ENCODE results near the gene DNAJC16. TPM values are rescaled to one million over a fixed set of nuclear protein-coding genes. Genes with fewer than 3 reads are reported as not detected.

The DNAJC16 gene
- total and polyA plus RNA-seq, 9 of the 15 experiments (the other 6 are each of a cell fraction or from before 2014, with no cell fraction given) = 6.9 to 16.8 (median 12.8) TPM

DNA sequence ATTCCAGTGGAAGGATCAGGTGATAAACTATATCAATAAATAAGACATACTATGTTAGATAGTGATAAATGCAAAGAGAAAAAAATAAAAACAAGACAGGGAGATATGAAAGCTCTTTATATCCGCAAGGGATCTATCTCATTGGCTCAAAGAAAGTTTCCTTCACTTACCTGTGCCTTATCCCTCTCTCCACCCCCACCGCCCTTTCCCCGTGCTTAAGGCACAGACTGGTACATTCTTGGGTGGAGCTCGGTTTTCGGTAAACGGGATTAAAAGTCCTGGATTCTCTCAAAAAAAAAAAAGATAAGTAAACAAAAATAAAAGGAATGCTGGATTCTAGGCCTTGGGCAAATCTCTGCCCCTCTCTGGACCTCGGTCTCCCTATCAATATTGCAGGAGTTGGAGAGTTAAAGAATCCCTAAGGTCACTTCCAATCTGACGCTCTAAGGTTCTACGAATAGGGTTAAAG, 593 bp upstream of the DNAJC16 start:
- no peak overlapping the region for H3K27ac ChIP-seq (ENCODE audit: extremely low read depth, low read depth, low read length)
- DNase-seq (ENCODE audit: extremely low read depth in 1 of 4, low spot score in 3 of 4) = no peak

More for the DNA sequence above, 593 bp upstream of the DNAJC16 start:
- WGBS (ENCODE audit: insufficient coverage, low coverage, missing lambda C conversion rate) = 5% methylated on average over 9 of the region's 9 CpGs
- TF ChIP-seq PHF21A (IDR thresholded peaks at IDR 0.05; ENCODE audit: borderline replicate concordance, low read depth) (peak; percentile 40; the same call in 1 of the 2 replicates), KDM1A (IDR thresholded peaks at IDR 0.05) (peak in 1 of 2 experiments; percentile 6; a peak in 2 of 4 replicates), HDAC6 (IDR thresholded peaks at IDR 0.05; ENCODE audit: low read depth, low read length) (no peak), BACH1 (tag; IDR thresholded peaks at IDR 0.05) (0 out of 2 replicates have a peak, but pooled peaks have one; percentile 19), ARID2 (IDR thresholded peaks at IDR 0.05) (0 out of 2 replicates have a peak, but pooled peaks have one; percentile 14), BDP1 (IDR thresholded peaks at IDR 0.05; ENCODE audit: insufficient read depth, insufficient read length) (no peak), SMARCA5 (IDR thresholded peaks at IDR 0.05) (no peak), PHF20 (IDR thresholded peaks at IDR 0.05; ENCODE audit: partially characterized antibody) (no peak)
- TF ChIP-seq, protein P1, sequence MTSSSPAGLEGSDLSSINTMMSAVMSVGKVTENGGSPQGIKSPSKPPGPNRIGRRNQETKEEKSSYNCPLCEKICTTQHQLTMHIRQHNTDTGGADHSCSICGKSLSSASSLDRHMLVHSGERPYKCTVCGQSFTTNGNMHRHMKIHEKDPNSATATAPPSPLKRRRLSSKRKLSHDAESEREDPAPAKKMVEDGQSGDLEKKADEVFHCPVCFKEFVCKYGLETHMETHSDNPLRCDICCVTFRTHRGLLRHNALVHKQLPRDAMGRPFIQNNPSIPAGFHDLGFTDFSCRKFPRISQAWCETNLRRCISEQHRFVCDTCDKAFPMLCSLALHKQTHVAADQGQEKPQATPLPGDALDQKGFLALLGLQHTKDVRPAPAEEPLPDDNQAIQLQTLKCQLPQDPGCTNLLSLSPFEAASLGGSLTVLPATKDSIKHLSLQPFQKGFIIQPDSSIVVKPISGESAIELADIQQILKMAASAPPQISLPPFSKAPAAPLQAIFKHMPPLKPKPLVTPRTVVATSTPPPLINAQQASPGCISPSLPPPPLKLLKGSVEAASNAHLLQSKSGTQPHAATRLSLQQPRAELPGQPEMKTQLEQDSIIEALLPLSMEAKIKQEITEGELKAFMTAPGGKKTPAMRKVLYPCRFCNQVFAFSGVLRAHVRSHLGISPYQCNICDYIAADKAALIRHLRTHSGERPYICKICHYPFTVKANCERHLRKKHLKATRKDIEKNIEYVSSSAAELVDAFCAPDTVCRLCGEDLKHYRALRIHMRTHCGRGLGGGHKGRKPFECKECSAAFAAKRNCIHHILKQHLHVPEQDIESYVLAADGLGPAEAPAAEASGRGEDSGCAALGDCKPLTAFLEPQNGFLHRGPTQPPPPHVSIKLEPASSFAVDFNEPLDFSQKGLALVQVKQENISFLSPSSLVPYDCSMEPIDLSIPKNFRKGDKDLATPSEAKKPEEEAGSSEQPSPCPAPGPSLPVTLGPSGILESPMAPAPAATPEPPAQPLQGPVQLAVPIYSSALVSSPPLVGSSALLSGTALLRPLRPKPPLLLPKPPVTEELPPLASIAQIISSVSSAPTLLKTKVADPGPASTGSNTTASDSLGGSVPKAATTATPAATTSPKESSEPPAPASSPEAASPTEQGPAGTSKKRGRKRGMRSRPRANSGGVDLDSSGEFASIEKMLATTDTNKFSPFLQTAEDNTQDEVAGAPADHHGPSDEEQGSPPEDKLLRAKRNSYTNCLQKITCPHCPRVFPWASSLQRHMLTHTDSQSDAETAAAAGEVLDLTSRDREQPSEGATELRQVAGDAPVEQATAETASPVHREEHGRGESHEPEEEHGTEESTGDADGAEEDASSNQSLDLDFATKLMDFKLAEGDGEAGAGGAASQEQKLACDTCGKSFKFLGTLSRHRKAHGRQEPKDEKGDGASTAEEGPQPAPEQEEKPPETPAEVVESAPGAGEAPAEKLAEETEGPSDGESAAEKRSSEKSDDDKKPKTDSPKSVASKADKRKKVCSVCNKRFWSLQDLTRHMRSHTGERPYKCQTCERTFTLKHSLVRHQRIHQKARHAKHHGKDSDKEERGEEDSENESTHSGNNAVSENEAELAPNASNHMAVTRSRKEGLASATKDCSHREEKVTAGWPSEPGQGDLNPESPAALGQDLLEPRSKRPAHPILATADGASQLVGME (CRISPR knock-in tag; IDR thresholded peaks at IDR 0.05) = no peak
- TF ChIP-seq, protein P2, sequence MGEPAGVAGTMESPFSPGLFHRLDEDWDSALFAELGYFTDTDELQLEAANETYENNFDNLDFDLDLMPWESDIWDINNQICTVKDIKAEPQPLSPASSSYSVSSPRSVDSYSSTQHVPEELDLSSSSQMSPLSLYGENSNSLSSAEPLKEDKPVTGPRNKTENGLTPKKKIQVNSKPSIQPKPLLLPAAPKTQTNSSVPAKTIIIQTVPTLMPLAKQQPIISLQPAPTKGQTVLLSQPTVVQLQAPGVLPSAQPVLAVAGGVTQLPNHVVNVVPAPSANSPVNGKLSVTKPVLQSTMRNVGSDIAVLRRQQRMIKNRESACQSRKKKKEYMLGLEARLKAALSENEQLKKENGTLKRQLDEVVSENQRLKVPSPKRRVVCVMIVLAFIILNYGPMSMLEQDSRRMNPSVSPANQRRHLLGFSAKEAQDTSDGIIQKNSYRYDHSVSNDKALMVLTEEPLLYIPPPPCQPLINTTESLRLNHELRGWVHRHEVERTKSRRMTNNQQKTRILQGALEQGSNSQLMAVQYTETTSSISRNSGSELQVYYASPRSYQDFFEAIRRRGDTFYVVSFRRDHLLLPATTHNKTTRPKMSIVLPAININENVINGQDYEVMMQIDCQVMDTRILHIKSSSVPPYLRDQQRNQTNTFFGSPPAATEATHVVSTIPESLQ (CRISPR knock-in tag; IDR thresholded peaks at IDR 0.05) = peak; percentile 54; the same call in 1 of the 2 replicates
- no peaks in the 10 kb centered on the region for H3K9me3 ChIP-seq (replicated peaks; ENCODE audit: control insufficient read depth, insufficient read depth, low read depth, low read length)
- in situ Hi-C loops (cut with MboI) = no loop called here
- ATAC-seq (no peak), FAIRE-seq (no peak)
- peak overlapping the region; percentile 88 for H3K4me2 ChIP-seq (ENCODE audit: insufficient read depth, low read length)
- no peaks in the 10 kb centered on the region for H3K27me3 ChIP-seq (ENCODE audit: control insufficient read depth in 2 of 2, insufficient read depth in 2 of 2, low read length in 2 of 2)
- POLR2A ChIA-PET = interaction anchor here (0.6 to 1.4 kb wide), 3 partner anchors 9 to 198 kb away, joined by 3 to 7 read pairs (median 5); no protein-coding TSS in a partner anchor
- H4K20me1 ChIP-seq (replicated peaks; ENCODE audit: control insufficient read depth, insufficient read depth, low read length) = no peaks in the 10 kb centered on the region
- H3K36me3 ChIP-seq (ENCODE audit: control insufficient read depth, insufficient read depth, low read length) = peaks cover 24% of the 10 kb centered on the region
- peaks cover 56% of the 10 kb centered on the region for H3K79me2 ChIP-seq (ENCODE audit: control insufficient read depth, insufficient read depth, low read length)
- peak overlapping the region; percentile 63 for H2AFZ ChIP-seq (ENCODE audit: low read depth, low read length)
- no TSS peak for BruUV-seq (replicated peaks)
- peaks cover 7 to 31% of the 10 kb centered on the region in 2 experiments; a peak in 4 of 5 replicates for H3K4me1 ChIP-seq (replicated peaks in 1 of 2; ENCODE audit: control insufficient read depth in 2 of 2, insufficient read depth in 2 of 2, low read length in 2 of 2)
- intact Hi-C loops (cut with micrococcal nuclease) = loop anchor here (2.0 to 10.0 kb wide), 3 partner anchors 17 to 309 kb away; partner anchors contain the start of gene DDI2
- no peaks in the 10 kb centered on the region for H3K9me1 ChIP-seq (ENCODE audit: control insufficient read depth, insufficient read depth, low read length)
- peak overlapping the region; percentile 77 for H3K4me3 ChIP-seq
- CTCF ChIA-PET (ENCODE audit: low intra/inter-chr PET ratio) = interaction anchor here (0.6 kb wide), 1 partner anchor 71 kb away, joined by 3 read pairs; no protein-coding TSS in a partner anchor
- H3K9ac ChIP-seq (ENCODE audit: insufficient read depth in 1 of 2, low read depth in 2 of 2, low read length in 2 of 2) = peak overlapping the region in 1 of 2 experiments; percentile 41; a peak in 1 of 4 replicates

All from K562 (cell line).